Naive thymus-derived CD8-positive, alpha-beta T cell (primary cell): ENCODE results near the gene SMIM41. TPM values are rescaled to one million over a fixed set of nuclear protein-coding genes. Genes with fewer than 3 reads are reported as not detected.

Experiments used
- ATAC-seq, 2 donors: fragments of 150-1000 bp; cut with Tn5 transposase in 1 of 2; sonication (Bioruptor Pico), chemical (Tn5 transposase) in 1 of 2; 1 replicate in 1 of 2; 2 replicates in 1 of 2; pipeline ENCODE4 v1.10.0; 2021; ENCODE audit warnings: mild to moderate bottlenecking in 2 of 2, moderate library complexity in 2 of 2
- POLR2A ChIA-PET: fragments of 350-600 bp; sonication (Branson Sonifier 250); formaldehyde crosslinking; loops from one replicate; lab custom pipeline; 2021; ENCODE audit warnings: antibody characterized with exemption; lab: Charles Lee
- DNase-seq, 10 donors: peaks; one replicate each; pipeline versions ENCODE4 v3.0.0 to v3.0.0-alpha.2; 2020 to 2022
- H3K27ac Mint-ChIP-seq, 10 donors: one replicate each; pipeline ENCODE4 v1.8.0; 2020 to 2022; ENCODE audit warnings: mild to moderate bottlenecking in 10 of 10, mixed read lengths in 10 of 10, moderate library complexity in 4 of 10, inconsistent platforms in 1 of 10
- H3K27me3 Mint-ChIP-seq, 5 donors: one replicate each; pipeline ENCODE4 v1.8.0; 2021 to 2022; ENCODE audit warnings: mixed read lengths in 5 of 5
- H3K36me3 Mint-ChIP-seq, 3 donors: one replicate each; pipeline ENCODE4 v1.8.0; 2020 to 2022; ENCODE audit warnings: mixed read lengths in 3 of 3, mild to moderate bottlenecking in 2 of 3, inconsistent platforms in 1 of 3
- H3K4me1 Mint-ChIP-seq, 4 donors: one replicate each; pipeline ENCODE4 v1.8.0; 2021 to 2022; ENCODE audit warnings: mixed read lengths in 4 of 4
- H3K4me3 Mint-ChIP-seq, 10 donors: one replicate each; pipeline ENCODE4 v1.8.0; 2020 to 2022; ENCODE audit warnings: mild to moderate bottlenecking in 10 of 10, mixed read lengths in 10 of 10, moderate library complexity in 6 of 10, inconsistent platforms in 1 of 10
- H3K9me3 Mint-ChIP-seq, 9 donors: one replicate each; pipeline ENCODE4 v1.8.0; 2020 to 2022; ENCODE audit warnings: mixed read lengths in 9 of 9, mild to moderate bottlenecking in 3 of 9, inconsistent platforms in 1 of 9, moderate library complexity in 1 of 9
- polyA plus RNA-seq, 3 donors: library from polyadenylated mRNA; unstranded; fragments of 300-500 nt; fragmentation: Illumina TruSeq; gene quantifications; one replicate each; pipeline ENCODE4 v1.2.3, GENCODE V29; 2021
- total RNA-seq, 8 experiments: library from RNA in 2 of 8; stranded (reverse) in 2 of 8; gene quantifications; one replicate each; pipeline ENCODE4 v1.2.3 and lab custom pipeline; 2021 to 2026

Gene SMIM41
- total and polyA plus RNA-seq, 5 experiments from 2014 or later, result not detected

- Mint-ChIP-seq H3K36me3 (no peaks in the 10 kb centered on the region), H3K4me3 (no peak overlapping the region), H3K27ac (peak overlapping the region in 1 of 10 donors; percentile 24), H3K27me3 (no peaks in the 10 kb centered on the region), H3K4me1 (peaks cover 0 to 6% (median 0%) of the 10 kb centered on the region in 4 donors), H3K9me3 (no peaks in the 10 kb centered on the region)
- POLR2A ChIA-PET, result interaction anchor here (0.9 to 2.9 kb wide), 3 partner anchors 8 to 13 kb away, joined by 3 to 13 read pairs (median 9); partner anchors contain the start of gene ATG101
- DNase-seq (peak in 1 of 10 donors; percentile 18), ATAC-seq (peak in 1 of 2 donors; percentile 24)
Observed at GRCh38 chr12:52059582-52060497, 19.7 kb upstream of the SMIM41 start.

GRCh38 chr12:52060498-52061177 lies 18.9 kb upstream of the SMIM41 start:
- ATAC-seq (peak in 1 of 2 donors; percentile 12), DNase-seq (no peak)
- H3K27ac Mint-ChIP-seq, result no peak overlapping the region
- H3K4me1 Mint-ChIP-seq, result peaks cover 0 to 6% (median 0%) of the 10 kb centered on the region in 4 donors
- H3K9me3 Mint-ChIP-seq, result no peaks in the 10 kb centered on the region
- H3K27me3 Mint-ChIP-seq, result no peaks in the 10 kb centered on the region
- H3K36me3 Mint-ChIP-seq, result no peaks in the 10 kb centered on the region
- POLR2A ChIA-PET, result interaction anchor here (0.8 to 2.9 kb wide), 4 partner anchors 9 to 35 kb away, joined by 3 to 13 read pairs (median 4); partner anchors contain the start of genes ATG101 and NR4A1
- H3K4me3 Mint-ChIP-seq, result no peak overlapping the region

- POLR2A ChIA-PET, result interaction anchor here (0.8 to 2.9 kb wide), 4 partner anchors 9 to 36 kb away, joined by 3 to 13 read pairs (median 4); partner anchors contain the start of genes ATG101 and NR4A1
- no peaks in the 10 kb centered on the region for H3K9me3 Mint-ChIP-seq
- no peaks in the 10 kb centered on the region for H3K27me3 Mint-ChIP-seq
- H3K27ac Mint-ChIP-seq, result no peak overlapping the region
- ATAC-seq (no peak), DNase-seq (no peak)
- H3K4me3 Mint-ChIP-seq, result no peak overlapping the region
- peaks cover 0 to 3% (median 0%) of the 10 kb centered on the region in 4 donors for H3K4me1 Mint-ChIP-seq
- H3K36me3 Mint-ChIP-seq, result no peaks in the 10 kb centered on the region
Observed at GRCh38 chr12:52061470-52062166, 17.9 kb upstream of the SMIM41 start.

- H3K27me3 Mint-ChIP-seq, result no peaks in the 10 kb centered on the region
- peaks cover 0 to 5% (median 0%) of the 10 kb centered on the region in 4 donors for H3K4me1 Mint-ChIP-seq
- H3K4me3 Mint-ChIP-seq, result no peak overlapping the region
- no peak for ATAC-seq
- no peak overlapping the region for H3K27ac Mint-ChIP-seq
- no peaks in the 10 kb centered on the region for H3K36me3 Mint-ChIP-seq
- POLR2A ChIA-PET, result no interaction called here
- no peaks in the 10 kb centered on the region for H3K9me3 Mint-ChIP-seq
- no peak for DNase-seq
Observed at GRCh38 chr12:52062167-52063081, 17.1 kb upstream of the SMIM41 start.

GRCh38 chr12:52063082-52063924 lies 16.2 kb upstream of the SMIM41 start:
- ATAC-seq (no peak), DNase-seq (no peak)
- Mint-ChIP-seq H3K4me1 (peaks cover 0 to 5% (median 0%) of the 10 kb centered on the region in 4 donors), H3K4me3 (no peak overlapping the region), H3K36me3 (no peaks in the 10 kb centered on the region), H3K9me3 (no peaks in the 10 kb centered on the region), H3K27ac (peak overlapping the region in 1 of 10 donors; percentile 24), H3K27me3 (no peaks in the 10 kb centered on the region)
- POLR2A ChIA-PET, result interaction anchor here (1.1 kb wide), 1 partner anchor 16 kb away, joined by 4 read pairs; no protein-coding TSS in a partner anchor

- Mint-ChIP-seq H3K4me3 (no peak overlapping the region), H3K4me1 (peaks cover 2 to 5% (median 3%) of the 10 kb centered on the region in 4 donors), H3K27ac (no peak overlapping the region), H3K27me3 (no peaks in the 10 kb centered on the region), H3K9me3 (no peaks in the 10 kb centered on the region), H3K36me3 (no peaks in the 10 kb centered on the region)
- ATAC-seq, result no peak
- POLR2A ChIA-PET, result interaction anchor here (1.1 kb wide), 1 partner anchor 17 kb away, joined by 4 read pairs; no protein-coding TSS in a partner anchor
- DNase-seq, result no peak
Observed at GRCh38 chr12:52063981-52064649, 15.4 kb upstream of the SMIM41 start.

- no peak for ATAC-seq
- H3K27ac Mint-ChIP-seq, result peak overlapping the region in 4 of 10 donors; percentile 5 to 46 (median 34)
- no peaks in the 10 kb centered on the region for H3K27me3 Mint-ChIP-seq
- DNase-seq, result peak in 1 of 10 donors; percentile 36
- H3K4me3 Mint-ChIP-seq, result peak overlapping the region in 1 of 10 donors; percentile 38
- no peaks in the 10 kb centered on the region for H3K9me3 Mint-ChIP-seq
- H3K36me3 Mint-ChIP-seq, result peaks cover 0 to 2% (median 0%) of the 10 kb centered on the region in 3 donors
- POLR2A ChIA-PET, result interaction anchor here (0.6 to 2.1 kb wide), 2 partner anchors 41 to 1945 kb away, joined by 6 to 10 read pairs; no protein-coding TSS in a partner anchor
- peaks cover 19 to 26% (median 23%) of the 10 kb centered on the region in 4 donors for H3K4me1 Mint-ChIP-seq
Observed at GRCh38 chr12:52066346-52067080, 13.0 kb upstream of the SMIM41 start.

GRCh38 chr12:52067081-52067374 lies 12.5 kb upstream of the SMIM41 start:
- peak overlapping the region in 2 of 10 donors; percentile 46 to 49 for H3K27ac Mint-ChIP-seq
- POLR2A ChIA-PET, result interaction anchor here (0.6 to 2.1 kb wide), 3 partner anchors 41 to 1944 kb away, joined by 3 to 10 read pairs (median 6); no protein-coding TSS in a partner anchor
- DNase-seq, result peak in 1 of 10 donors; percentile 43
- H3K27me3 Mint-ChIP-seq, result no peaks in the 10 kb centered on the region
- peaks cover 22 to 31% (median 27%) of the 10 kb centered on the region in 4 donors for H3K4me1 Mint-ChIP-seq
- ATAC-seq, result no peak
- no peaks in the 10 kb centered on the region for H3K9me3 Mint-ChIP-seq
- H3K4me3 Mint-ChIP-seq, result peak overlapping the region in 1 of 10 donors; percentile 38
- peaks cover 0 to 4% (median 0%) of the 10 kb centered on the region in 3 donors for H3K36me3 Mint-ChIP-seq

- DNase-seq, result peak; percentile 70 to 94 (median 85)
- Mint-ChIP-seq H3K36me3 (peaks cover 0 to 25% (median 8%) of the 10 kb centered on the region in 3 donors), H3K27ac (peak within 1 kb of the TSS; percentile 92 to 100 (median 99)), H3K4me1 (peaks cover 37 to 55% (median 48%) of the 10 kb centered on the region in 4 donors), H3K4me3 (peak within 1 kb of the TSS; percentile 91 to 99 (median 96)), H3K27me3 (no peaks in the 10 kb centered on the region), H3K9me3 (no peaks in the 10 kb centered on the region)
- peak; percentile 94 to 95 for ATAC-seq
- POLR2A ChIA-PET, result interaction anchor here (0.8 to 2.7 kb wide), 19 partner anchors 9 to 289 kb away, joined by 3 to 28 read pairs (median 5); partner anchors contain the start of genes NR4A1 and TAMALIN
Observed at GRCh38 chr12:52069327-52070184, 9.9 kb upstream of the SMIM41 start, which contains the start of gene ATG101. TSS of gene ATG101 (plus strand) at chr12:52069978. CDS start at chr12:52073651, 3,673 bp downstream.
